Sigmoid colon (tissue), 7 donors: Measurements from ENCODE around the gene DHCR7. TPM values are rescaled to one million over a fixed set of nuclear protein-coding genes. Genes with fewer than 3 reads are reported as not detected.

Experiments used
- DNase-seq: peaks from one replicate; pipeline ENCODE4 v3.0.0-alpha.2; 2019
- H3K27ac ChIP-seq, 4 donors: fragments of 200-600 bp; sonication (generic); one replicate each; pipeline ENCODE4 v1.5.1; 2016 to 2019; ENCODE audit warnings: mild to moderate bottlenecking in 1 of 4
- H3K27me3 ChIP-seq, 3 donors: fragments of 200-600 bp; sonication (generic); one replicate each; pipeline ENCODE4 v1.5.1; 2019; ENCODE audit warnings: mild to moderate bottlenecking in 1 of 3
- H3K36me3 ChIP-seq, 4 donors: fragments of 200-600 bp; sonication (generic); one replicate each; pipeline ENCODE4 v1.5.1; 2016 to 2019
- H3K4me1 ChIP-seq, 4 donors: fragments of 200-600 bp; sonication (generic); one replicate each; pipeline ENCODE4 v1.5.1; 2017 to 2019
- H3K4me3 ChIP-seq, 4 donors: fragments of 200-600 bp; sonication (generic); one replicate each; pipeline ENCODE4 v1.5.1; 2017 to 2019; ENCODE audit warnings: mild to moderate bottlenecking in 2 of 4, moderate library complexity in 1 of 4
- H3K9me3 ChIP-seq, 4 donors: fragments of 200-600 bp in 3 of 4; sonication (generic) in 3 of 4; one replicate each; pipeline versions ENCODE4 v1.5.1 to v1.6.1; 2013 to 2019
- CTCF ChIP-seq, 4 experiments: fragments of 450-650 bp in 3 of 4; fragments of 200-600 bp in 1 of 4; IDR thresholded peaks; one replicate each; pipeline ENCODE4 v1.5.1; 2016 to 2019; ENCODE audit warnings: antibody characterized with exemption in 4 of 4, mild to moderate bottlenecking in 3 of 4, moderate library complexity in 2 of 4
- EP300 ChIP-seq, 4 donors: sonication (generic); formaldehyde crosslinking; IDR thresholded peaks; one replicate each; pipeline ENCODE4 v1.6.1; 2017; ENCODE audit warnings: antibody characterized with exemption in 4 of 4
- POLR2A ChIP-seq, 2 donors: fragments of 450-650 bp; IDR thresholded peaks; one replicate each; pipeline ENCODE4 v1.6.1; 2016; ENCODE audit warnings: antibody characterized with exemption in 2 of 2, mild to moderate bottlenecking in 2 of 2, moderate library complexity in 2 of 2
- POLR2AphosphoS5 ChIP-seq, 4 donors: sonication (generic); formaldehyde crosslinking; IDR thresholded peaks; one replicate each; pipeline ENCODE4 v1.6.1; 2017; ENCODE audit warnings: antibody characterized with exemption in 4 of 4
- WGBS, 2 donors: extraction: QIAGEN DNeasy Blood & Tissue Kit; methylation state at CpG; one replicate each; pipeline ENCODE4 v1.1.7; 2013; 5-methylcytosine and 5-hydroxymethylcytosine counted together
- intact Hi-C: fragments of 100-400 bp; cut with DNase I; formaldehyde crosslinking; loops from one replicate; pipeline ENCODE4 v1.15.1; 2023
- polyA plus RNA-seq, 3 donors: library from polyadenylated mRNA; stranded (reverse); fragments of 200-250 nt; gene quantifications; one replicate each; pipeline ENCODE4 v1.2.3, GENCODE V29; 2013
- total RNA-seq, 4 donors: library from RNA; depleted of rRNA; stranded (reverse); fragments of >200 nt; gene quantifications; one replicate each; pipeline ENCODE4 v1.1.0, GENCODE V29; 2016
- donor health status: healthy with polysubstance abuse.
- donor health status: Bipolar disorder and iron deficiency.
- donor health status: healthy.

The DHCR7 gene
- total and polyA plus RNA-seq, 7 donors, result 2.4 to 54.2 (median 6.0) TPM

- peak; percentile 50 for DNase-seq
- Histone ChIP-seq H3K4me3 (no peak overlapping the region), H3K9me3 (no peaks in the 10 kb centered on the region), H3K36me3 (peaks cover 4 to 65% (median 49%) of the 10 kb centered on the region in 4 donors), H3K27me3 (no peaks in the 10 kb centered on the region), H3K4me1 (no peaks in the 10 kb centered on the region), H3K27ac (no peak overlapping the region)
- TF ChIP-seq POLR2A (IDR thresholded peaks at IDR 0.05) (no peak), CTCF (IDR thresholded peaks at IDR 0.05) (no peak), EP300 (IDR thresholded peaks at IDR 0.05) (no peak), POLR2AphosphoS5 (IDR thresholded peaks at IDR 0.05) (no peak)
- intact Hi-C loops, result no loop called here
- WGBS, 2 donors, result 94 to 95% methylated on average over 33 of the region's 33 CpGs
These were observed 25.0 kb upstream of the DHCR7 start for GRCh38 chr11:71472941-71473792.

GRCh38 chr11:71472357-71472885 lies 24.2 kb upstream of the DHCR7 start:
- H3K27ac ChIP-seq, result no peak overlapping the region
- H3K9me3 ChIP-seq, result no peaks in the 10 kb centered on the region
- H3K4me3 ChIP-seq, result no peak overlapping the region
- TF ChIP-seq POLR2A (IDR thresholded peaks at IDR 0.05) (no peak), EP300 (IDR thresholded peaks at IDR 0.05) (no peak), POLR2AphosphoS5 (IDR thresholded peaks at IDR 0.05) (no peak), CTCF (IDR thresholded peaks at IDR 0.05) (no peak)
- H3K4me1 ChIP-seq, result no peaks in the 10 kb centered on the region
- DNase-seq, result peak; percentile 40
- intact Hi-C loops, result no loop called here
- WGBS, 2 donors, result 94 to 96% methylated on average over 10 of the region's 10 CpGs
- H3K27me3 ChIP-seq, result no peaks in the 10 kb centered on the region
- peaks cover 4 to 59% (median 43%) of the 10 kb centered on the region in 4 donors for H3K36me3 ChIP-seq

- no peak overlapping the region for H3K27ac ChIP-seq
- TF ChIP-seq CTCF (IDR thresholded peaks at IDR 0.05) (no peak), EP300 (IDR thresholded peaks at IDR 0.05) (no peak), POLR2A (IDR thresholded peaks at IDR 0.05) (no peak), POLR2AphosphoS5 (IDR thresholded peaks at IDR 0.05) (no peak)
- H3K4me1 ChIP-seq, result no peaks in the 10 kb centered on the region
- no peaks in the 10 kb centered on the region for H3K9me3 ChIP-seq
- H3K4me3 ChIP-seq, result no peak overlapping the region
- intact Hi-C loops, result no loop called here
- H3K27me3 ChIP-seq, result no peaks in the 10 kb centered on the region
- DNase-seq, result peak; percentile 18
- H3K36me3 ChIP-seq, result peaks cover 4 to 58% (median 37%) of the 10 kb centered on the region in 4 donors
- WGBS, 2 donors, result 66 to 72% methylated on average over 6 of the region's 6 CpGs
These were observed 22.8 kb upstream of the DHCR7 start for GRCh38 chr11:71470946-71471345.

DNA sequence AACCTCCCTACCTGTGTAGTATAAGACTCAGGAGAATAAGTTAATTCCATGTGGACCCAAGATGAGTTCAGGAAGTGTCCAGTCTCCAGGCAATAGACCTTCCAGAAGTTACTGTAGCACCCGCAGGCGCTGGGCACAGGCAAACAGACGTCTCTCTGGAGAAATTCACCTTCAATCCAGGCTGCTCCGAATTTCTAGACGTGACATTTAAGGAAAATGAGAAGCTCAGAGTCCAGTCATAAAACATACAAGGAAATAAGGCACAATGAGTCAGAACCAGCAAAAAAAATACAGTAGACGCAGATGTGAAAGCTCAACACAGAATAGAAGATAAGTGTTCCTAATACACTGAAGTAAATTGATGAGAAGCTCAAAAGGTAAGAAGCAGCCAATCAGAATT lies 19.0 kb upstream of the DHCR7 start:
- intact Hi-C loops, result no loop called here
- Histone ChIP-seq H3K36me3 (peaks cover 0 to 39% (median 12%) of the 10 kb centered on the region in 4 donors), H3K27me3 (no peaks in the 10 kb centered on the region), H3K4me1 (no peaks in the 10 kb centered on the region), H3K27ac (no peak overlapping the region), H3K4me3 (no peak overlapping the region), H3K9me3 (no peaks in the 10 kb centered on the region)
- TF ChIP-seq EP300 (IDR thresholded peaks at IDR 0.05) (no peak), POLR2AphosphoS5 (IDR thresholded peaks at IDR 0.05) (no peak), CTCF (IDR thresholded peaks at IDR 0.05) (no peak), POLR2A (IDR thresholded peaks at IDR 0.05) (no peak)
- 45 to 85% methylated on average over 6 of the region's 6 CpGs for WGBS, 2 donors
- no peak for DNase-seq
